Measurements from ENCODE around the gene COQ8A. TPM values are rescaled to one million over a fixed set of nuclear protein-coding genes. Genes with fewer than 3 reads are reported as not detected.

Gene COQ8A
- total and polyA plus RNA-seq, 10 of the 15 experiments (the other 5 are each of a cell fraction or from before 2014, with no cell fraction given), result 0.72 to 24.8 (median 12.1) TPM

- TF ChIP-seq EP300 (IDR thresholded peaks at IDR 0.05; ENCODE audit: borderline replicate concordance in 1 of 2, control insufficient read depth in 1 of 2, low read depth in 2 of 2, low read length in 2 of 2) (no peak), CTCF (IDR thresholded peaks at IDR 0.05 in 2 of 3, conservative IDR thresholded peaks at IDR 0.05 in 1 of 3; ENCODE audit: control insufficient read depth in 2 of 3, extremely low read depth in 1 of 3, insufficient read depth in 1 of 3, low read depth in 3 of 3, low read length in 3 of 3) (no peak), BCL11A (IDR thresholded peaks at IDR 0.05; ENCODE audit: low read depth, low read length) (no peak), MYC (IDR thresholded peaks at IDR 0.05; ENCODE audit: insufficient read depth, insufficient read length, insufficient replicate concordance, low read length, severe bottlenecking) (no peak), RUNX3 (IDR thresholded peaks at IDR 0.05; ENCODE audit: low read length) (no peak), CBFB (IDR thresholded peaks at IDR 0.05; ENCODE audit: low read depth) (no peak), ZBTB33 (IDR thresholded peaks at IDR 0.05) (no peak), PML (IDR thresholded peaks at IDR 0.05; ENCODE audit: low read length) (no peak), MYB (IDR thresholded peaks at IDR 0.05; ENCODE audit: borderline replicate concordance, low read depth, low read length) (no peak)
Measured at GRCh38 chr1:226976276-226976977, 36.3 kb downstream of the COQ8A start (continued).

All from GM12878 (cell line).